B cell (primary cell): Measurements from ENCODE around the gene PIK3C2G.

Experiments used
- EZH2 ChIP-seq: IDR thresholded peaks from 2 replicates; pipeline ENCODE4 v1.6.1; 2012; ENCODE audit warnings: borderline replicate concordance, low read depth, mild to moderate bottlenecking, moderate library complexity, low read length; ENCODE audit not compliant: insufficient read depth, poor library complexity, severe bottlenecking
- TF ChIP-seq, protein P1 (sequence below): fragments of 200-600 bp; IDR thresholded peaks from one replicate; pipeline ENCODE4 v1.8.0; 2022; ENCODE audit warnings: antibody characterized with exemption, mild to moderate bottlenecking

DNA sequence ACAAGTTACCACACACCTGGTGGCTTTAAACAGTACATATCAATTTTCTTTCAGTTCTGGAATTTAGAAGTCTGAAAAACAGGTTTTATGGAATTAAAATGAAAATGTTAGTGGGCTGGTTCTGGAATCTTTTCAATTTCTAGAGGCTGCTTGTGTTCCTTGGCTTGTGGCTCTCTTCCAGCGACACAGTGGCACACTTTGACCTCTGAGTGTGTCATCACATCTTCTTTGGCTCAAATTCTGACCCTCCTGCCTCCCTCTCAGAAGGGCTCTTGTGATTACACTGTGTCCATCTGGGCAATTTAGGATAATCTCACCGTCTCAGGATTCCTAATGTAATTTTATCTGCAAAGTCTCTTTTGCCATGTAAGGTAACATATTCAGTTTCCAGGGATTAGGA lies 306.5 kb downstream of the PIK3C2G start:
- TF ChIP-seq, protein P1, sequence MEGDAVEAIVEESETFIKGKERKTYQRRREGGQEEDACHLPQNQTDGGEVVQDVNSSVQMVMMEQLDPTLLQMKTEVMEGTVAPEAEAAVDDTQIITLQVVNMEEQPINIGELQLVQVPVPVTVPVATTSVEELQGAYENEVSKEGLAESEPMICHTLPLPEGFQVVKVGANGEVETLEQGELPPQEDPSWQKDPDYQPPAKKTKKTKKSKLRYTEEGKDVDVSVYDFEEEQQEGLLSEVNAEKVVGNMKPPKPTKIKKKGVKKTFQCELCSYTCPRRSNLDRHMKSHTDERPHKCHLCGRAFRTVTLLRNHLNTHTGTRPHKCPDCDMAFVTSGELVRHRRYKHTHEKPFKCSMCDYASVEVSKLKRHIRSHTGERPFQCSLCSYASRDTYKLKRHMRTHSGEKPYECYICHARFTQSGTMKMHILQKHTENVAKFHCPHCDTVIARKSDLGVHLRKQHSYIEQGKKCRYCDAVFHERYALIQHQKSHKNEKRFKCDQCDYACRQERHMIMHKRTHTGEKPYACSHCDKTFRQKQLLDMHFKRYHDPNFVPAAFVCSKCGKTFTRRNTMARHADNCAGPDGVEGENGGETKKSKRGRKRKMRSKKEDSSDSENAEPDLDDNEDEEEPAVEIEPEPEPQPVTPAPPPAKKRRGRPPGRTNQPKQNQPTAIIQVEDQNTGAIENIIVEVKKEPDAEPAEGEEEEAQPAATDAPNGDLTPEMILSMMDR: no peak
- TF ChIP-seq EZH2: no peak
